HCT116 (cell line): ENCODE results near the gene UBAP2.

Source experiments
- CTCF ChIP-seq, 3 experiments: fragments of 200-600 bp in 1 of 3; sonication (generic) in 1 of 3; IDR thresholded peaks in 2 of 3; conservative IDR thresholded peaks in 1 of 3; 2 replicates each; pipeline ENCODE4 v1.5.1; 2012 to 2017; ENCODE audit warnings: low read depth in 2 of 3, low read length in 2 of 3, antibody characterized with exemption in 1 of 3, borderline replicate concordance in 1 of 3, control low read depth in 1 of 3, mild to moderate bottlenecking in 1 of 3, mixed read lengths in 1 of 3, mixed run types in 1 of 3, moderate library complexity in 1 of 3; ENCODE audit not compliant: insufficient read depth in 1 of 3
- EZH2 ChIP-seq: fragments of 200-600 bp; sonication (generic); IDR thresholded peaks from 2 replicates; pipeline ENCODE4 v1.6.1; 2017; ENCODE audit warnings: antibody characterized with exemption, mixed run types
- JUND ChIP-seq: IDR thresholded peaks from 2 replicates; pipeline ENCODE4 v1.6.1; 2012
- MAX ChIP-seq: IDR thresholded peaks from 2 replicates; pipeline ENCODE4 v1.6.1; 2012
- POLR2AphosphoS5 ChIP-seq: IDR thresholded peaks from 2 replicates; pipeline ENCODE4 v1.6.1; 2011; ENCODE audit warnings: mild to moderate bottlenecking, low read depth, low read length, moderate library complexity
- SRF ChIP-seq: IDR thresholded peaks from 2 replicates; pipeline ENCODE4 v1.6.1; 2012; ENCODE audit warnings: low read depth
- TCF7L2 ChIP-seq: IDR thresholded peaks from 2 replicates; pipeline ENCODE4 v1.7.0; 2011; ENCODE audit warnings: borderline replicate concordance, inconsistent platforms; ENCODE audit not compliant: insufficient read depth, insufficient read length; ENCODE audit errors: extremely low read depth

- TF ChIP-seq JUND = no peak
- no peak for TF ChIP-seq MAX
- no peak for TF ChIP-seq CTCF (IDR thresholded peaks at IDR 0.05 in 2 of 3, conservative IDR thresholded peaks at IDR 0.05 in 1 of 3; ENCODE audit: borderline replicate concordance in 1 of 3, insufficient read depth in 1 of 3, low read depth in 2 of 3, low read length in 2 of 3)
- TF ChIP-seq SRF = no peak
- TF ChIP-seq EZH2 = no peak
- TF ChIP-seq POLR2AphosphoS5 = no peak
- no peak for TF ChIP-seq TCF7L2
Observed at GRCh38 chr9:33884856-33885701, 163.6 kb downstream of the UBAP2 start.
